KMS-11 (cell line): ENCODE data around the gene FAM83F.

ENCODE experiments used
- H2AFZ ChIP-seq: fragments of 200-600 bp; sonication (generic); 2 replicates; pipeline ENCODE4 v1.6.1; 2016; ENCODE audit warnings: antibody characterized with exemption, mixed run types, low read depth
- H3K27ac ChIP-seq: fragments of 200-600 bp; sonication (generic); 2 replicates; pipeline ENCODE4 v1.6.1; 2016; ENCODE audit warnings: mild to moderate bottlenecking, mixed run types
- H3K27me3 ChIP-seq: fragments of 200-600 bp; sonication (generic); 2 replicates; pipeline ENCODE4 v1.6.1; 2017; ENCODE audit warnings: mild to moderate bottlenecking, low read depth, mixed run types, moderate library complexity; ENCODE audit not compliant: insufficient read depth
- H3K36me3 ChIP-seq: fragments of 200-600 bp; sonication (generic); 2 replicates; pipeline ENCODE4 v1.6.1; 2017; ENCODE audit warnings: mild to moderate bottlenecking, mixed run types; ENCODE audit not compliant: insufficient read depth
- H3K4me1 ChIP-seq: fragments of 200-600 bp; sonication (generic); 2 replicates; pipeline ENCODE4 v1.6.1; 2016; ENCODE audit warnings: mild to moderate bottlenecking, low read depth, mixed run types; ENCODE audit not compliant: poor library complexity, severe bottlenecking
- H3K4me2 ChIP-seq: fragments of 200-600 bp; sonication (generic); 2 replicates; pipeline ENCODE4 v1.7.0; 2016; ENCODE audit warnings: mild to moderate bottlenecking, mixed run types
- H3K4me3 ChIP-seq: fragments of 200-600 bp; sonication (generic); IDR thresholded peaks from 2 replicates; pipeline ENCODE4 v1.6.1; 2017; ENCODE audit warnings: low read depth, low read length, mixed read lengths; ENCODE audit not compliant: insufficient read depth
- H3K79me2 ChIP-seq: fragments of 200-600 bp; sonication (generic); 2 replicates; pipeline ENCODE4 v1.6.1; 2016; ENCODE audit warnings: low read depth, mixed run types; ENCODE audit not compliant: insufficient read depth
- H3K9ac ChIP-seq: fragments of 200-600 bp; sonication (generic); 2 replicates; pipeline ENCODE4 v1.6.1; 2016; ENCODE audit warnings: mild to moderate bottlenecking, mixed run types
- H4K20me1 ChIP-seq: fragments of 200-600 bp; sonication (generic); 2 replicates; pipeline ENCODE4 v1.6.1; 2016; ENCODE audit warnings: mild to moderate bottlenecking, mixed run types; ENCODE audit not compliant: insufficient read depth
- CTCF ChIP-seq: fragments of 200-600 bp; sonication (generic); conservative IDR thresholded peaks from 2 replicates; pipeline ENCODE4 v1.6.1; 2017; ENCODE audit warnings: low read depth, mild to moderate bottlenecking, antibody characterized with exemption, low read length, moderate library complexity, mixed read lengths

FAM83F gene

GRCh38 chr22:40082184-40082583 lies 87.4 kb downstream of the FAM83F start:
- Histone ChIP-seq H3K9ac (no peak overlapping the region), H3K36me3 (no peaks in the 10 kb centered on the region), H3K4me3 (no peak overlapping the region), H3K4me1 (no peaks in the 10 kb centered on the region), H2AFZ (no peak overlapping the region), H4K20me1 (no peaks in the 10 kb centered on the region), H3K27ac (no peak overlapping the region), H3K79me2 (no peaks in the 10 kb centered on the region; the same call in 1 of the 2 replicates), H3K27me3 (no peaks in the 10 kb centered on the region), H3K4me2 (no peak overlapping the region)
- no peak for TF ChIP-seq CTCF

- TF ChIP-seq CTCF = no peak
- H3K4me2 ChIP-seq = no peak overlapping the region
- no peaks in the 10 kb centered on the region for H3K36me3 ChIP-seq
- no peaks in the 10 kb centered on the region for H4K20me1 ChIP-seq
- H2AFZ ChIP-seq = no peak overlapping the region
- no peak overlapping the region for H3K9ac ChIP-seq
- H3K79me2 ChIP-seq = no peaks in the 10 kb centered on the region; the same call in 1 of the 2 replicates
- no peaks in the 10 kb centered on the region for H3K4me1 ChIP-seq
- H3K27me3 ChIP-seq = no peaks in the 10 kb centered on the region
- H3K27ac ChIP-seq = no peak overlapping the region
- H3K4me3 ChIP-seq = no peak overlapping the region
Measured at GRCh38 chr22:40083794-40084193, 89.0 kb downstream of the FAM83F start.

- Histone ChIP-seq H3K27ac (no peak overlapping the region), H3K4me1 (no peaks in the 10 kb centered on the region), H3K79me2 (no peaks in the 10 kb centered on the region; the same call in 1 of the 2 replicates), H4K20me1 (no peaks in the 10 kb centered on the region), H2AFZ (no peak overlapping the region), H3K4me2 (no peak overlapping the region), H3K36me3 (no peaks in the 10 kb centered on the region), H3K27me3 (no peaks in the 10 kb centered on the region), H3K4me3 (no peak overlapping the region), H3K9ac (no peak overlapping the region)
- TF ChIP-seq CTCF = no peak
Measured at GRCh38 chr22:40084246-40084645, 89.5 kb downstream of the FAM83F start.

- H3K4me3 ChIP-seq = no peak overlapping the region
- no peaks in the 10 kb centered on the region for H3K79me2 ChIP-seq
- no peak overlapping the region for H3K9ac ChIP-seq
- H3K27me3 ChIP-seq = no peaks in the 10 kb centered on the region
- H3K36me3 ChIP-seq = no peaks in the 10 kb centered on the region
- H2AFZ ChIP-seq = no peak overlapping the region
- H3K27ac ChIP-seq = no peak overlapping the region
- H3K4me2 ChIP-seq = no peak overlapping the region
- TF ChIP-seq CTCF = no peak
- peaks cover 5% of the 10 kb centered on the region for H3K4me1 ChIP-seq
- no peaks in the 10 kb centered on the region for H4K20me1 ChIP-seq
Measured at GRCh38 chr22:40088818-40089217, 94.1 kb downstream of the FAM83F start.
